MM.1S (cell line): Measurements from ENCODE around the gene NAALADL2.

Experiments
- CTCF ChIP-seq: fragments of 300-600 bp; sonication (generic); IDR thresholded peaks from 2 replicates; pipeline ENCODE4 v1.5.1; 2016; ENCODE audit warnings: antibody characterized with exemption, low read length, mixed read lengths
- EZH2 ChIP-seq: fragments of 300-600 bp; sonication (generic); optimal IDR thresholded peaks from 2 replicates; pipeline ENCODE3; 2017; ENCODE audit warnings: low read depth, mild to moderate bottlenecking, antibody characterized with exemption, low read length, mixed read lengths
- EZH2phosphoT487 ChIP-seq: fragments of 300-600 bp; sonication (generic); IDR thresholded peaks from 2 replicates; pipeline ENCODE4 v1.6.1; 2018; ENCODE audit warnings: antibody characterized with exemption, low read length

GRCh38 chr3:175349168-175349567, 490.0 kb downstream of the NAALADL2 start:
- TF ChIP-seq CTCF (no peak), EZH2 (no peak), EZH2phosphoT487 (no peak)
